CD4-positive, alpha-beta T cell (primary cell): Measurements from ENCODE around the gene ACE. TPM values are rescaled to one million over a fixed set of nuclear protein-coding genes. Genes with fewer than 3 reads are reported as not detected.

ENCODE experiments used
- ATAC-seq: fragments of 200-7000 bp; cut with Tn5 transposase; one replicate; pipeline ENCODE4 v1.10.0; 2022; ENCODE audit warnings: mild to moderate bottlenecking; ENCODE audit not compliant: poor library complexity
- CTCF ChIA-PET: fragments of 350-600 bp; sonication (Branson Sonifier 250); formaldehyde crosslinking; loops from one replicate; lab custom pipeline; 2021; ENCODE audit warnings: antibody characterized with exemption, inconsistent platforms; lab: Charles Lee
- POLR2A ChIA-PET: fragments of 350-600 bp; sonication (Branson Sonifier 250); formaldehyde crosslinking; loops from one replicate; lab custom pipeline; 2021; ENCODE audit warnings: antibody characterized with exemption, inconsistent platforms; lab: Charles Lee
- DNase-seq, 14 experiments: peaks; one replicate each; pipeline ENCODE4 v3.0.0-alpha.2; 2013 to 2020; ENCODE audit warnings: mixed read lengths in 2 of 14
- H3K27ac ChIP-seq, 2 donors: one replicate each; pipeline versions ENCODE4 v1.5.1 to v1.7.0; 2013; ENCODE audit warnings: low read length in 2 of 2, low read depth in 1 of 2, mild to moderate bottlenecking in 1 of 2
- H3K27me3 ChIP-seq, 2 experiments: 1 replicate in 1 of 2; 2 replicates in 1 of 2; pipeline versions ENCODE4 v1.6.1 to v1.7.0; 2013; ENCODE audit warnings: low read length in 2 of 2, control low read depth in 1 of 2, mild to moderate bottlenecking in 1 of 2, moderate library complexity in 1 of 2; ENCODE audit not compliant: insufficient read depth in 2 of 2, control insufficient read depth in 1 of 2
- H3K36me3 ChIP-seq: one replicate; pipeline ENCODE4 v1.6.1; 2013; ENCODE audit warnings: low read length, control low read depth; ENCODE audit not compliant: insufficient read depth
- H3K4me1 ChIP-seq: one replicate; pipeline ENCODE4 v1.6.1; 2013; ENCODE audit warnings: low read length, control low read depth; ENCODE audit not compliant: insufficient read depth
- H3K4me3 ChIP-seq: one replicate; pipeline ENCODE4 v1.5.1; 2013; ENCODE audit warnings: mild to moderate bottlenecking, low read length, moderate library complexity
- H3K9me3 ChIP-seq, 2 experiments: 1 replicate in 1 of 2; 2 replicates in 1 of 2; pipeline versions ENCODE4 v1.6.1 to v1.7.0; 2013; ENCODE audit warnings: low read length in 2 of 2, mild to moderate bottlenecking in 2 of 2, control low read depth in 1 of 2, moderate library complexity in 1 of 2; ENCODE audit not compliant: control insufficient read depth in 1 of 2, insufficient read depth in 1 of 2
- H3K27ac Mint-ChIP-seq: one replicate; pipeline ENCODE4 v1.8.0; 2020; ENCODE audit warnings: mixed read lengths
- H3K27me3 Mint-ChIP-seq: one replicate; pipeline ENCODE4 v1.8.0; 2021; ENCODE audit warnings: mixed read lengths
- H3K36me3 Mint-ChIP-seq: one replicate; pipeline ENCODE4 v1.8.0; 2021; ENCODE audit warnings: low read depth, mixed read lengths
- H3K4me1 Mint-ChIP-seq: one replicate; pipeline ENCODE4 v1.8.0; 2021; ENCODE audit warnings: low read depth, mixed read lengths
- H3K4me3 Mint-ChIP-seq: one replicate; pipeline ENCODE4 v1.8.0; 2020; ENCODE audit warnings: mild to moderate bottlenecking, mixed read lengths
- H3K9me3 Mint-ChIP-seq: one replicate; pipeline ENCODE4 v1.8.0; 2020; ENCODE audit warnings: mixed read lengths
- CTCF ChIP-seq: fragments of 200-600 bp; IDR thresholded peaks from one replicate; pipeline ENCODE4 v1.8.0; 2022; ENCODE audit warnings: antibody characterized with exemption, mild to moderate bottlenecking
- intact Hi-C, 2 experiments: fragments of 100-400 bp; cut with DNase I in 1 of 2; cut with micrococcal nuclease in 1 of 2; formaldehyde crosslinking; loops; one replicate each; pipeline versions ENCODE4 v1.15.1 to v1.9.0; 2023 to 2025; cut with DNase I, micrococcal nuclease
- total RNA-seq, 174 experiments: library from RNA in 2 of 174; stranded (reverse) in 2 of 174; gene quantifications; one replicate each; pipeline ENCODE4 v1.2.3 and lab custom pipeline; 2021 to 2026

ACE gene
- total RNA-seq, 2 experiments from 2014 or later = 7.4 to 10.2 TPM

- Histone ChIP-seq H3K4me3 (no peak overlapping the region), H3K9me3 (no peaks in the 10 kb centered on the region), H3K36me3 (no peaks in the 10 kb centered on the region), H3K27me3 (peaks cover 0 to 2% of the 10 kb centered on the region in 2 experiments), H3K27ac (no peak overlapping the region), H3K4me1 (no peaks in the 10 kb centered on the region)
- ATAC-seq (no peak), DNase-seq (no peak)
- H3K9me3 Mint-ChIP-seq = no peaks in the 10 kb centered on the region
- no peaks in the 10 kb centered on the region for H3K36me3 Mint-ChIP-seq
- no peak overlapping the region for H3K27ac Mint-ChIP-seq
- TF ChIP-seq CTCF = no peak
- peaks cover 9% of the 10 kb centered on the region for H3K27me3 Mint-ChIP-seq
- CTCF ChIA-PET = no interaction called here
- POLR2A ChIA-PET = no interaction called here
- H3K4me1 Mint-ChIP-seq = no peaks in the 10 kb centered on the region
- intact Hi-C loops = no loop called here
- H3K4me3 Mint-ChIP-seq = no peak overlapping the region
These were observed 36.2 kb downstream of the ACE start for GRCh38 chr17:63512896-63513644.

GRCh38 chr17:63514477-63514876 is 37.6 kb downstream of the ACE start:
- H3K27me3 Mint-ChIP-seq = peaks cover 5% of the 10 kb centered on the region
- Histone ChIP-seq H3K27me3 (peaks cover 0 to 2% of the 10 kb centered on the region in 2 experiments), H3K27ac (no peak overlapping the region), H3K9me3 (peaks cover 0 to 1% of the 10 kb centered on the region in 2 experiments), H3K36me3 (no peaks in the 10 kb centered on the region), H3K4me3 (no peak overlapping the region), H3K4me1 (no peaks in the 10 kb centered on the region)
- DNase-seq = no peak
- H3K4me1 Mint-ChIP-seq = no peaks in the 10 kb centered on the region
- ChIA-PET POLR2A (no interaction called here), CTCF (no interaction called here)
- no peaks in the 10 kb centered on the region for H3K9me3 Mint-ChIP-seq
- no peak overlapping the region for H3K27ac Mint-ChIP-seq
- H3K4me3 Mint-ChIP-seq = no peak overlapping the region
- ATAC-seq = no peak
- intact Hi-C loops = no loop called here
- H3K36me3 Mint-ChIP-seq = no peaks in the 10 kb centered on the region
- TF ChIP-seq CTCF = no peak

- POLR2A ChIA-PET = no interaction called here
- H3K27ac Mint-ChIP-seq = no peak overlapping the region
- ATAC-seq (no peak), DNase-seq (no peak)
- no peaks in the 10 kb centered on the region for H3K4me1 Mint-ChIP-seq
- peaks cover 0 to 5% of the 10 kb centered on the region in 2 experiments for H3K9me3 ChIP-seq
- no peaks in the 10 kb centered on the region for H3K4me1 ChIP-seq
- no peak overlapping the region for H3K4me3 ChIP-seq
- H3K36me3 ChIP-seq = no peaks in the 10 kb centered on the region
- H3K9me3 Mint-ChIP-seq = no peaks in the 10 kb centered on the region
- no peak for TF ChIP-seq CTCF
- no peak overlapping the region for H3K27ac ChIP-seq
- no peaks in the 10 kb centered on the region for H3K36me3 Mint-ChIP-seq
- peaks cover 5% of the 10 kb centered on the region for H3K27me3 Mint-ChIP-seq
- peaks cover 0 to 2% of the 10 kb centered on the region in 2 experiments for H3K27me3 ChIP-seq
- intact Hi-C loops = no loop called here
- H3K4me3 Mint-ChIP-seq = no peak overlapping the region
- CTCF ChIA-PET = no interaction called here
These were observed 38.1 kb downstream of the ACE start for GRCh38 chr17:63514974-63515373.
